Measurements from ENCODE around the gene SERPINB2.

Gene SERPINB2

GRCh38 chr18:63869851-63870250, 17.7 kb upstream of the SERPINB2 start:
- DNase-seq: no peak
- Histone ChIP-seq H3K4me1 (no peaks in the 10 kb centered on the region), H3K27me3 (no peaks in the 10 kb centered on the region), H3K9me3 (no peaks in the 10 kb centered on the region), H3K36me3 (no peaks in the 10 kb centered on the region), H3K4me3 (ENCODE audit: low read depth, low read length) (no peak overlapping the region)
- TF ChIP-seq, protein P1, sequence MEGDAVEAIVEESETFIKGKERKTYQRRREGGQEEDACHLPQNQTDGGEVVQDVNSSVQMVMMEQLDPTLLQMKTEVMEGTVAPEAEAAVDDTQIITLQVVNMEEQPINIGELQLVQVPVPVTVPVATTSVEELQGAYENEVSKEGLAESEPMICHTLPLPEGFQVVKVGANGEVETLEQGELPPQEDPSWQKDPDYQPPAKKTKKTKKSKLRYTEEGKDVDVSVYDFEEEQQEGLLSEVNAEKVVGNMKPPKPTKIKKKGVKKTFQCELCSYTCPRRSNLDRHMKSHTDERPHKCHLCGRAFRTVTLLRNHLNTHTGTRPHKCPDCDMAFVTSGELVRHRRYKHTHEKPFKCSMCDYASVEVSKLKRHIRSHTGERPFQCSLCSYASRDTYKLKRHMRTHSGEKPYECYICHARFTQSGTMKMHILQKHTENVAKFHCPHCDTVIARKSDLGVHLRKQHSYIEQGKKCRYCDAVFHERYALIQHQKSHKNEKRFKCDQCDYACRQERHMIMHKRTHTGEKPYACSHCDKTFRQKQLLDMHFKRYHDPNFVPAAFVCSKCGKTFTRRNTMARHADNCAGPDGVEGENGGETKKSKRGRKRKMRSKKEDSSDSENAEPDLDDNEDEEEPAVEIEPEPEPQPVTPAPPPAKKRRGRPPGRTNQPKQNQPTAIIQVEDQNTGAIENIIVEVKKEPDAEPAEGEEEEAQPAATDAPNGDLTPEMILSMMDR (IDR thresholded peaks at IDR 0.05; ENCODE audit: low read depth, low read length): no peak

GRCh38 chr18:63871836-63872235, 15.7 kb upstream of the SERPINB2 start:
- no peak overlapping the region for H3K4me3 ChIP-seq (ENCODE audit: low read depth, low read length)
- no peaks in the 10 kb centered on the region for H3K27me3 ChIP-seq
- TF ChIP-seq, protein P1 (IDR thresholded peaks at IDR 0.05; ENCODE audit: low read depth, low read length): no peak
- no peaks in the 10 kb centered on the region for H3K36me3 ChIP-seq
- no peak for DNase-seq
- H3K9me3 ChIP-seq: no peaks in the 10 kb centered on the region
- H3K4me1 ChIP-seq: no peaks in the 10 kb centered on the region

DNA sequence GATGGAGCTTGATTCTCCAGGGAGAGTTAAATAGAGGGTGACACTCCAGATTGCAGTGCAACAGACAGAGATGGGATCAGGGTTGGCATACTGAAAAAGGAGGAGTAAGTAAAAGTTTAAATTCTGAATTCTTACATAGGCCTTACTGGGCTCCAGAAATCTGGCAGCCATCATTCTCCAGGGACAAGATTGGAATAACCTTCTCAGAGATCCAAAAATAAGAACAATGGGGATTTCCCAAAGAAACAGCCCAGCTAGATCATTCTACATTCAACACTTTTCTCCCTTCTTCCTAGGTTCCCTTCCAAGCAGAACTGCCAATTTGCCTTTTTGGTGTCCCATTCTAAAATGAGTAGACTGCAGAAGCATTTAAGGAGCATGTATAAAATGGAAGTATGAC, 14.9 kb upstream of the SERPINB2 start:
- no peaks in the 10 kb centered on the region for H3K36me3 ChIP-seq
- no peak for DNase-seq
- H3K4me3 ChIP-seq (ENCODE audit: low read depth, low read length): no peak overlapping the region
- no peaks in the 10 kb centered on the region for H3K9me3 ChIP-seq
- H3K4me1 ChIP-seq: no peaks in the 10 kb centered on the region
- no peaks in the 10 kb centered on the region for H3K27me3 ChIP-seq
- TF ChIP-seq, protein P1 (IDR thresholded peaks at IDR 0.05; ENCODE audit: low read depth, low read length): no peak

GRCh38 chr18:63878343-63878742, 9.2 kb upstream of the SERPINB2 start:
- Histone ChIP-seq H3K9me3 (no peaks in the 10 kb centered on the region), H3K27me3 (no peaks in the 10 kb centered on the region), H3K36me3 (no peaks in the 10 kb centered on the region), H3K4me1 (no peaks in the 10 kb centered on the region), H3K4me3 (ENCODE audit: low read depth, low read length) (no peak overlapping the region)
- DNase-seq: no peak
- TF ChIP-seq, protein P1 (IDR thresholded peaks at IDR 0.05; ENCODE audit: low read depth, low read length): no peak

DNA sequence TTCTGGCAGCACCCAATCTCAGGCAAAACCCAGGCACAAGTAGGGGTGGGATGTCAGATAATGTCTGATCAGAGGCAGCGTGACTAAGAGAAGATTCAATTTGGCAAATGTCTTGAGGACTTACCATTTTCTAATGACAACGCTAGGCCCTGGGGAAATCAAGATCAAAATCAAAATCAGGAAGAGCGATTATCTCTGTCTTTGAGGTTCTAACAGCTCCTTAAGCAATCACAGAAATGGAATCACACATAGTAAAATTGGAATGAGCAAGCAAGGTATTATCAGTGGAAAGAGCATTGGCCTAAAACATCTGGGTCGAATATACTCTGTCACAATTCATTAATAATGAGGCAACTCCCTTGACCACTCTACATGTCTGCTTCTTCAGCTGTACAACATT, 8.6 kb upstream of the SERPINB2 start:
- Histone ChIP-seq H3K4me1 (no peaks in the 10 kb centered on the region), H3K4me3 (ENCODE audit: low read depth, low read length) (no peak overlapping the region), H3K36me3 (no peaks in the 10 kb centered on the region), H3K27me3 (no peaks in the 10 kb centered on the region), H3K9me3 (no peaks in the 10 kb centered on the region)
- no peak for DNase-seq
- TF ChIP-seq, protein P1 (IDR thresholded peaks at IDR 0.05; ENCODE audit: low read depth, low read length): no peak

GRCh38 chr18:63879709-63880108, 7.8 kb upstream of the SERPINB2 start:
- no peaks in the 10 kb centered on the region for H3K9me3 ChIP-seq
- DNase-seq: no peak
- H3K4me3 ChIP-seq (ENCODE audit: low read depth, low read length): no peak overlapping the region
- H3K4me1 ChIP-seq: no peaks in the 10 kb centered on the region
- TF ChIP-seq, protein P1 (IDR thresholded peaks at IDR 0.05; ENCODE audit: low read depth, low read length): no peak
- H3K27me3 ChIP-seq: no peaks in the 10 kb centered on the region
- H3K36me3 ChIP-seq: no peaks in the 10 kb centered on the region
